MM.1S (cell line): ENCODE results near the gene DLGAP3.

ENCODE experiments used
- DNase-seq: peaks from one replicate; pipeline ENCODE4 v3.0.0-alpha.2; 2015
- H2AFZ ChIP-seq: fragments of 300-600 bp; sonication (generic); 2 replicates; pipeline ENCODE4 v1.6.0; 2016; ENCODE audit warnings: antibody characterized with exemption, low read length
- H3F3A ChIP-seq: fragments of 300-600 bp; sonication (generic); 2 replicates; pipeline ENCODE4 v1.6.1; 2016; ENCODE audit warnings: mild to moderate bottlenecking, antibody characterized with exemption, low read length, moderate library complexity, mixed read lengths; ENCODE audit not compliant: insufficient read depth
- H3K27ac ChIP-seq: fragments of 300-600 bp; sonication (generic); 2 replicates; pipeline ENCODE4 v1.5.1; 2016; ENCODE audit warnings: mild to moderate bottlenecking, low read length
- H3K27me3 ChIP-seq: fragments of 300-600 bp; sonication (generic); replicated peaks from 2 replicates; pipeline ENCODE4 v1.6.0; 2016; ENCODE audit warnings: low read length; ENCODE audit not compliant: insufficient read depth
- H3K36me3 ChIP-seq: fragments of 300-600 bp; sonication (generic); replicated peaks from 2 replicates; pipeline ENCODE4 v1.6.1; 2016; ENCODE audit warnings: mild to moderate bottlenecking, low read length, mixed read lengths; ENCODE audit not compliant: insufficient read depth
- H3K4me1 ChIP-seq: fragments of 300-600 bp; sonication (generic); 2 replicates; pipeline ENCODE4 v1.6.1; 2016; ENCODE audit warnings: low read length, mixed read lengths
- H3K4me2 ChIP-seq: fragments of 300-600 bp; sonication (generic); 2 replicates; pipeline ENCODE4 v1.6.0; 2016; ENCODE audit warnings: low read depth, low read length
- H3K4me3 ChIP-seq: fragments of 300-600 bp; sonication (generic); 2 replicates; pipeline ENCODE4 v1.5.1; 2016; ENCODE audit warnings: low read length, mixed read lengths
- H3K79me2 ChIP-seq: fragments of 300-600 bp; sonication (generic); 2 replicates; pipeline ENCODE4 v1.6.1; 2016; ENCODE audit warnings: mixed run types, low read length, mixed read lengths
- H3K9ac ChIP-seq: fragments of 300-600 bp; sonication (generic); 2 replicates; pipeline ENCODE4 v1.6.1; 2016; ENCODE audit warnings: low read length, mixed read lengths
- H3K9me2 ChIP-seq: fragments of 300-600 bp; sonication (generic); replicated peaks from 2 replicates; pipeline ENCODE4 v1.6.1; 2016; ENCODE audit warnings: mild to moderate bottlenecking, low read length, mixed read lengths; ENCODE audit not compliant: insufficient read depth
- H3K9me3 ChIP-seq: fragments of 300-600 bp; sonication (generic); replicated peaks from 2 replicates; pipeline ENCODE4 v1.6.1; 2016; ENCODE audit warnings: mild to moderate bottlenecking, low read length, mixed read lengths; ENCODE audit not compliant: insufficient read depth
- H4K20me1 ChIP-seq: fragments of 300-600 bp; sonication (generic); 2 replicates; pipeline ENCODE4 v1.6.1; 2016; ENCODE audit warnings: mild to moderate bottlenecking, low read length, moderate library complexity, mixed read lengths; ENCODE audit not compliant: insufficient read depth
- CTCF ChIP-seq: fragments of 300-600 bp; sonication (generic); IDR thresholded peaks from 2 replicates; pipeline ENCODE4 v1.5.1; 2016; ENCODE audit warnings: antibody characterized with exemption, low read length, mixed read lengths
- EZH2 ChIP-seq: fragments of 300-600 bp; sonication (generic); optimal IDR thresholded peaks from 2 replicates; pipeline ENCODE3; 2017; ENCODE audit warnings: low read depth, mild to moderate bottlenecking, antibody characterized with exemption, low read length, mixed read lengths
- EZH2phosphoT487 ChIP-seq: fragments of 300-600 bp; sonication (generic); IDR thresholded peaks from 2 replicates; pipeline ENCODE4 v1.6.1; 2018; ENCODE audit warnings: antibody characterized with exemption, low read length

The DLGAP3 gene

GRCh38 chr1:34866762-34867109, 62.7 kb downstream of the DLGAP3 start:
- Histone ChIP-seq H3K9me2 (no peaks in the 10 kb centered on the region), H3F3A (peaks cover 5% of the 10 kb centered on the region; the same call in 1 of the 2 replicates), H3K27me3 (peaks cover 24% of the 10 kb centered on the region), H3K4me3 (peak overlapping the region; percentile 76), H3K9me3 (no peaks in the 10 kb centered on the region), H2AFZ (peak overlapping the region; percentile 54), H3K9ac (peak overlapping the region; percentile 87; the same call in 1 of the 2 replicates), H3K4me1 (no peaks in the 10 kb centered on the region), H3K27ac (no peak overlapping the region), H3K36me3 (no peaks in the 10 kb centered on the region), H4K20me1 (no peaks in the 10 kb centered on the region), H3K79me2 (no peaks in the 10 kb centered on the region), H3K4me2 (peak overlapping the region; percentile 88)
- TF ChIP-seq EZH2 = no peak
- TF ChIP-seq CTCF = no peak
- no peak for TF ChIP-seq EZH2phosphoT487
- no peak for DNase-seq

GRCh38 chr1:34865981-34866761, 63.3 kb downstream of the DLGAP3 start:
- peak overlapping the region; percentile 54 for H2AFZ ChIP-seq
- H3F3A ChIP-seq = peaks cover 5% of the 10 kb centered on the region; the same call in 1 of the 2 replicates
- H3K79me2 ChIP-seq = no peaks in the 10 kb centered on the region
- DNase-seq = peak; percentile 86
- no peaks in the 10 kb centered on the region for H3K9me3 ChIP-seq
- peaks cover 23% of the 10 kb centered on the region for H3K27me3 ChIP-seq
- H3K4me3 ChIP-seq = peak overlapping the region; percentile 76
- H3K9me2 ChIP-seq = no peaks in the 10 kb centered on the region
- no peaks in the 10 kb centered on the region for H3K4me1 ChIP-seq
- H3K9ac ChIP-seq = peak overlapping the region; percentile 87
- H4K20me1 ChIP-seq = no peaks in the 10 kb centered on the region
- H3K4me2 ChIP-seq = peak overlapping the region; percentile 88
- TF ChIP-seq CTCF (peak; percentile 96), EZH2phosphoT487 (no peak), EZH2 (no peak)
- no peaks in the 10 kb centered on the region for H3K36me3 ChIP-seq
- peak overlapping the region; percentile 70; the same call in 1 of the 2 replicates for H3K27ac ChIP-seq

GRCh38 chr1:34865573-34865972, 63.9 kb downstream of the DLGAP3 start:
- peak overlapping the region; percentile 54 for H2AFZ ChIP-seq
- no peaks in the 10 kb centered on the region for H3K4me1 ChIP-seq
- no peaks in the 10 kb centered on the region for H4K20me1 ChIP-seq
- DNase-seq = no peak
- peak overlapping the region; percentile 70; the same call in 1 of the 2 replicates for H3K27ac ChIP-seq
- H3K4me2 ChIP-seq = peak overlapping the region; percentile 88
- no peaks in the 10 kb centered on the region for H3K79me2 ChIP-seq
- peak overlapping the region; percentile 76 for H3K4me3 ChIP-seq
- H3F3A ChIP-seq = peaks cover 5% of the 10 kb centered on the region; the same call in 1 of the 2 replicates
- peak overlapping the region; percentile 87 for H3K9ac ChIP-seq
- peaks cover 23% of the 10 kb centered on the region for H3K27me3 ChIP-seq
- H3K9me3 ChIP-seq = no peaks in the 10 kb centered on the region
- H3K36me3 ChIP-seq = no peaks in the 10 kb centered on the region
- TF ChIP-seq EZH2 (no peak), EZH2phosphoT487 (no peak), CTCF (no peak)
- H3K9me2 ChIP-seq = no peaks in the 10 kb centered on the region
